ENCODE data around the gene KRTAP2-1. TPM values are rescaled to one million over a fixed set of nuclear protein-coding genes. Genes with fewer than 3 reads are reported as not detected.
"Not testable (repeated sequence)": the region's sequence is repeated elsewhere in the genome, so short reads cannot be mapped to it uniquely, and the experiment has no call there.

The KRTAP2-1 gene
- total and polyA plus RNA-seq, 7 experiments from 2014 or later: not detected

- Mint-ChIP-seq H3K4me1 (no peaks in the 10 kb centered on the region), H3K36me3 (peaks cover 0 to 3% (median 0%) of the 10 kb centered on the region in 5 donors), H3K4me3 (no peak overlapping the region), H3K9me3 (peaks cover 0 to 8% (median 0%) of the 10 kb centered on the region in 11 donors), H3K27ac (no peak overlapping the region), H3K27me3 (peaks cover 26 to 54% (median 42%) of the 10 kb centered on the region in 5 donors)
- Histone ChIP-seq H3K27me3 (ENCODE audit: control insufficient read depth in 2 of 2, insufficient read depth in 2 of 2, low read length in 2 of 2) (no peaks in the 10 kb centered on the region), H3K4me3 (ENCODE audit: low read length) (no peak overlapping the region), H3K9me3 (ENCODE audit: control insufficient read depth in 2 of 3, low read length in 3 of 3) (no peaks in the 10 kb centered on the region), H3K4me1 (ENCODE audit: control insufficient read depth in 2 of 2, insufficient read depth in 2 of 2, low read length in 2 of 2) (no peaks in the 10 kb centered on the region), H3K36me3 (ENCODE audit: control insufficient read depth in 2 of 3, insufficient read depth in 3 of 3, low read length in 3 of 3) (no peaks in the 10 kb centered on the region), H3K27ac (ENCODE audit: low read depth, low read length) (no peak overlapping the region)
- ATAC-seq: no peak
- intact Hi-C loops (cut with micrococcal nuclease): no loop called here
- CTCF ChIA-PET: interaction anchor here (0.5 kb wide), 1 partner anchor 491 kb away, joined by 3 read pairs; no protein-coding TSS in a partner anchor
- DNase-seq: no peak
- POLR2A ChIA-PET: no interaction called here
These were observed 11.6 kb upstream of the KRTAP2-1 start for GRCh38 chr17:41058741-41059140.

- H3K36me3 ChIP-seq (ENCODE audit: control insufficient read depth in 2 of 3, insufficient read depth in 3 of 3, low read length in 3 of 3): no peaks in the 10 kb centered on the region
- Mint-ChIP-seq H3K4me3 (no peak overlapping the region), H3K9me3 (peaks cover 0 to 8% (median 0%) of the 10 kb centered on the region in 11 donors), H3K27ac (no peak overlapping the region), H3K4me1 (no peaks in the 10 kb centered on the region), H3K27me3 (peaks cover 26 to 48% (median 42%) of the 10 kb centered on the region in 5 donors), H3K36me3 (peaks cover 0 to 3% (median 0%) of the 10 kb centered on the region in 5 donors)
- no peaks in the 10 kb centered on the region for H3K9me3 ChIP-seq (ENCODE audit: control insufficient read depth in 2 of 3, low read length in 3 of 3)
- ChIA-PET POLR2A (no interaction called here), CTCF (no interaction called here)
- H3K27ac ChIP-seq (ENCODE audit: low read depth, low read length): no peak overlapping the region
- no peaks in the 10 kb centered on the region for H3K4me1 ChIP-seq (ENCODE audit: control insufficient read depth in 2 of 2, insufficient read depth in 2 of 2, low read length in 2 of 2)
- ATAC-seq: no peak
- H3K27me3 ChIP-seq (ENCODE audit: control insufficient read depth in 2 of 2, insufficient read depth in 2 of 2, low read length in 2 of 2): no peaks in the 10 kb centered on the region
- intact Hi-C loops (cut with micrococcal nuclease): no loop called here
- no peak overlapping the region for H3K4me3 ChIP-seq (ENCODE audit: low read length)
- no peak for DNase-seq
These were observed 10.4 kb upstream of the KRTAP2-1 start for GRCh38 chr17:41057547-41057946.

GRCh38 chr17:41055130-41055529 is 8.0 kb upstream of the KRTAP2-1 start, which contains the start of gene KRTAP2-2:
TSS of gene KRTAP2-2 (minus strand) at chr17:41055230. CDS start at chr17:41055211, 19 bp downstream.
- H3K27ac Mint-ChIP-seq; H3K4me3 ChIP-seq (ENCODE audit: low read length); POLR2A ChIA-PET; H3K36me3 Mint-ChIP-seq; H3K27ac ChIP-seq (ENCODE audit: low read depth, low read length); intact Hi-C loops (cut with micrococcal nuclease); H3K9me3 ChIP-seq (ENCODE audit: control insufficient read depth in 2 of 3, low read length in 3 of 3); H3K4me1 ChIP-seq (ENCODE audit: control insufficient read depth in 2 of 2, insufficient read depth in 2 of 2, low read length in 2 of 2); ATAC-seq; DNase-seq; H3K4me3 Mint-ChIP-seq; CTCF ChIA-PET; H3K9me3 Mint-ChIP-seq; H3K36me3 ChIP-seq (ENCODE audit: control insufficient read depth in 2 of 3, insufficient read depth in 3 of 3, low read length in 3 of 3); H3K4me1 Mint-ChIP-seq; H3K27me3 ChIP-seq (ENCODE audit: control insufficient read depth in 2 of 2, insufficient read depth in 2 of 2, low read length in 2 of 2): not testable (repeated sequence)
- peaks cover 16 to 34% (median 28%) of the 10 kb centered on the region in 5 donors for H3K27me3 Mint-ChIP-seq

GRCh38 chr17:41054556-41054955 is 7.4 kb upstream of the KRTAP2-1 start:
- H3K4me1 Mint-ChIP-seq; ATAC-seq; intact Hi-C loops (cut with micrococcal nuclease); CTCF ChIA-PET; DNase-seq; H3K36me3 ChIP-seq (ENCODE audit: control insufficient read depth in 2 of 3, insufficient read depth in 3 of 3, low read length in 3 of 3); H3K4me3 Mint-ChIP-seq; H3K36me3 Mint-ChIP-seq; H3K27ac Mint-ChIP-seq; H3K27ac ChIP-seq (ENCODE audit: low read depth, low read length); H3K9me3 Mint-ChIP-seq; H3K4me3 ChIP-seq (ENCODE audit: low read length); H3K4me1 ChIP-seq (ENCODE audit: control insufficient read depth in 2 of 2, insufficient read depth in 2 of 2, low read length in 2 of 2); H3K9me3 ChIP-seq (ENCODE audit: control insufficient read depth in 2 of 3, low read length in 3 of 3); H3K27me3 ChIP-seq (ENCODE audit: control insufficient read depth in 2 of 2, insufficient read depth in 2 of 2, low read length in 2 of 2): not testable (repeated sequence)
- POLR2A ChIA-PET: interaction anchor here (0.6 kb wide), 1 partner anchor 1758 kb away, joined by 4 read pairs; no protein-coding TSS in a partner anchor
- H3K27me3 Mint-ChIP-seq: peaks cover 13 to 36% (median 24%) of the 10 kb centered on the region in 5 donors

- Mint-ChIP-seq H3K27me3 (peaks cover 8 to 31% (median 20%) of the 10 kb centered on the region in 5 donors), H3K27ac (no peak overlapping the region), H3K4me1 (no peaks in the 10 kb centered on the region), H3K36me3 (peaks cover 0 to 3% (median 0%) of the 10 kb centered on the region in 5 donors), H3K9me3 (peaks cover 0 to 8% (median 0%) of the 10 kb centered on the region in 11 donors), H3K4me3 (no peak overlapping the region)
- Histone ChIP-seq H3K27ac (ENCODE audit: low read depth, low read length) (no peak overlapping the region), H3K36me3 (ENCODE audit: control insufficient read depth in 2 of 3, insufficient read depth in 3 of 3, low read length in 3 of 3) (no peaks in the 10 kb centered on the region), H3K27me3 (ENCODE audit: control insufficient read depth in 2 of 2, insufficient read depth in 2 of 2, low read length in 2 of 2) (no peaks in the 10 kb centered on the region), H3K4me3 (ENCODE audit: low read length) (no peak overlapping the region), H3K9me3 (ENCODE audit: control insufficient read depth in 2 of 3, low read length in 3 of 3) (no peaks in the 10 kb centered on the region), H3K4me1 (ENCODE audit: control insufficient read depth in 2 of 2, insufficient read depth in 2 of 2, low read length in 2 of 2) (no peaks in the 10 kb centered on the region)
- intact Hi-C loops (cut with micrococcal nuclease): no loop called here
- ChIA-PET CTCF (no interaction called here), POLR2A (no interaction called here)
- ATAC-seq (no peak), DNase-seq (no peak)
These were observed 6.9 kb upstream of the KRTAP2-1 start for GRCh38 chr17:41054025-41054424.

- ATAC-seq: no peak
These were observed 5.5 kb upstream of the KRTAP2-1 start for GRCh38 chr17:41052566-41052965.

GRCh38 chr17:41049110-41049509 is 2.0 kb upstream of the KRTAP2-1 start:
- H3K27ac Mint-ChIP-seq: no peak overlapping the region
- Histone ChIP-seq H3K36me3 (ENCODE audit: control insufficient read depth in 2 of 3, insufficient read depth in 3 of 3, low read length in 3 of 3) (no peaks in the 10 kb centered on the region), H3K4me3 (ENCODE audit: low read length) (no peak overlapping the region), H3K27ac (ENCODE audit: low read depth, low read length) (no peak overlapping the region), H3K9me3 (ENCODE audit: control insufficient read depth in 2 of 3, low read length in 3 of 3) (no peaks in the 10 kb centered on the region), H3K4me1 (ENCODE audit: control insufficient read depth in 2 of 2, insufficient read depth in 2 of 2, low read length in 2 of 2) (no peaks in the 10 kb centered on the region), H3K27me3 (ENCODE audit: control insufficient read depth in 2 of 2, insufficient read depth in 2 of 2, low read length in 2 of 2) (no peaks in the 10 kb centered on the region)
- DNase-seq (no peak), ATAC-seq (no peak)
- POLR2A ChIA-PET: interaction anchor here (0.7 kb wide), 1 partner anchor 409 kb away, joined by 3 read pairs; no protein-coding TSS in a partner anchor
- H3K9me3 Mint-ChIP-seq: peaks cover 0 to 3% (median 0%) of the 10 kb centered on the region in 11 donors
- peaks cover 13 to 23% (median 18%) of the 10 kb centered on the region in 5 donors for H3K27me3 Mint-ChIP-seq
- no peaks in the 10 kb centered on the region for H3K36me3 Mint-ChIP-seq
- CTCF ChIA-PET: no interaction called here
- intact Hi-C loops (cut with micrococcal nuclease): loop anchor here in 1 of 2 donors (5.0 kb wide), 1 partner anchor 113 kb away; the partner anchor contains the start of gene KRTAP4-4
- no peaks in the 10 kb centered on the region for H3K4me1 Mint-ChIP-seq
- H3K4me3 Mint-ChIP-seq: no peak overlapping the region

More at GRCh38 chr17:41052566-41052965, 5.5 kb upstream of the KRTAP2-1 start:
- Histone ChIP-seq H3K27me3 (ENCODE audit: control insufficient read depth in 2 of 2, insufficient read depth in 2 of 2, low read length in 2 of 2) (no peaks in the 10 kb centered on the region), H3K4me3 (ENCODE audit: low read length) (no peak overlapping the region), H3K9me3 (ENCODE audit: control insufficient read depth in 2 of 3, low read length in 3 of 3) (no peaks in the 10 kb centered on the region), H3K36me3 (ENCODE audit: control insufficient read depth in 2 of 3, insufficient read depth in 3 of 3, low read length in 3 of 3) (no peaks in the 10 kb centered on the region), H3K4me1 (ENCODE audit: control insufficient read depth in 2 of 2, insufficient read depth in 2 of 2, low read length in 2 of 2) (no peaks in the 10 kb centered on the region), H3K27ac (ENCODE audit: low read depth, low read length) (no peak overlapping the region)
- Mint-ChIP-seq H3K9me3 (peaks cover 0 to 6% (median 0%) of the 10 kb centered on the region in 11 donors), H3K4me1 (no peaks in the 10 kb centered on the region), H3K27me3 (peaks cover 4 to 20% (median 13%) of the 10 kb centered on the region in 5 donors), H3K36me3 (peaks cover 0 to 2% (median 0%) of the 10 kb centered on the region in 5 donors), H3K4me3 (no peak overlapping the region), H3K27ac (no peak overlapping the region)
- no peak for DNase-seq
- intact Hi-C loops (cut with micrococcal nuclease): no loop called here
- ChIA-PET POLR2A (no interaction called here), CTCF (no interaction called here)
